Thyroid gland (tissue), 4 donors: ENCODE measurements around the gene USP51. TPM values are rescaled to one million over a fixed set of nuclear protein-coding genes. Genes with fewer than 3 reads are reported as not detected.
"Not testable (repeated sequence)": the region's sequence is repeated elsewhere in the genome, so short reads cannot be mapped to it uniquely, and the experiment has no call there.

Source experiments
- DNase-seq, 2 donors: peaks; one replicate each; pipeline ENCODE4 v3.0.0-alpha.2; 2019
- H3K27ac ChIP-seq, 3 donors: fragments of 200-600 bp; sonication (generic); 1 replicate in 2 of 3; 2 replicates in 1 of 3; pipeline ENCODE4 v1.5.1; 2016 to 2019; ENCODE audit warnings: mild to moderate bottlenecking in 1 of 3, moderate library complexity in 1 of 3
- H3K27me3 ChIP-seq: fragments of 200-600 bp; sonication (generic); one replicate; pipeline ENCODE4 v1.5.1; 2019
- H3K36me3 ChIP-seq, 2 donors: fragments of 200-600 bp; sonication (generic); one replicate each; pipeline ENCODE4 v1.5.1; 2016 to 2019
- H3K4me1 ChIP-seq, 2 donors: fragments of 200-600 bp; sonication (generic); one replicate each; pipeline ENCODE4 v1.5.1; 2017 to 2019
- H3K4me3 ChIP-seq, 3 donors: fragments of 200-600 bp; sonication (generic); replicated peaks in 1 of 3; 1 replicate in 2 of 3; 2 replicates in 1 of 3; pipeline ENCODE4 v1.5.1; 2016; ENCODE audit warnings: mild to moderate bottlenecking in 1 of 3
- H3K9me3 ChIP-seq: fragments of 200-600 bp; sonication (generic); one replicate; pipeline ENCODE4 v1.5.1; 2017
- POLR2A ChIP-seq, 2 donors: fragments of 450-650 bp; IDR thresholded peaks; one replicate each; pipeline ENCODE4 v1.6.1; 2017; ENCODE audit warnings: antibody characterized with exemption in 2 of 2, mild to moderate bottlenecking in 2 of 2, moderate library complexity in 1 of 2
- WGBS, 2 donors: methylation state at CpG; one replicate each; pipeline ENCODE4 v1.1.5; 2017; 5-methylcytosine and 5-hydroxymethylcytosine counted together
- intact Hi-C: fragments of 100-400 bp; cut with DNase I; formaldehyde crosslinking; loops from one replicate; pipeline ENCODE4 v1.15.1; 2023
- total RNA-seq, 4 donors: library from RNA; depleted of rRNA; stranded (reverse); fragments of >200 nt; gene quantifications; one replicate each; pipeline ENCODE4 v1.2.3, GENCODE V29; 2016
- TF ChIP-seq, protein P1 (sequence below), 6 experiments: fragments of 200-600 bp in 3 of 6; fragments of 450-650 bp in 3 of 6; sonication (generic) in 3 of 6; IDR thresholded peaks; one replicate each; pipeline ENCODE4 v1.5.1; 2016 to 2019; ENCODE audit warnings: antibody characterized with exemption in 6 of 6, mild to moderate bottlenecking in 2 of 6, inconsistent platforms in 1 of 6, moderate library complexity in 1 of 6

USP51 gene
- total RNA-seq, 4 donors from 2014 or later, result 5.5 to 12.7 (median 8.5) TPM

GRCh38 chrX:55464050-55464449, 25.6 kb downstream of the USP51 start:
- no CpG with 5 or more reads among the region's 5 CpGs for WGBS, 2 donors
- DNase-seq, result not testable (repeated sequence)

DNA sequence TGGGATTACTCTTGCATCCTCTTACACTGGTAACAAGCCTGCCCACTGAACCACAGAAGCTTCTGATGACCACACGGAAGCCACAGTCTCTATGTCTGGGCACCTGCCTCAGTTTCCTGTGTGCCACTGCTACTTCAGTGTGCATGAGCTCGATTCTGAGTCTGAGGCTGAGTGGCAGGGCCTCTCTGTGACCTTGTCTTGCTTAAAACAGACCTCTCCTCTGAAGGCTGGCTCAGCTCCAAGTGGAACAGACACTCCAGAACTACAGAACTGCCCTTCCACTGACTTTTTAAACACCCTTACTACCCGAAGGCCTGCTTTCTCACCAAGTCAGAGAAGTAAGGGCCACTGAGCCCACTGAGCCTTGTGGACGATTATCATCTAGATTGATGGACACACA, 29.7 kb downstream of the USP51 start:
- intact Hi-C loops, H3K27me3 ChIP-seq, H3K27ac ChIP-seq, DNase-seq, H3K36me3 ChIP-seq, H3K4me1 ChIP-seq, H3K4me3 ChIP-seq, H3K9me3 ChIP-seq: not testable (repeated sequence)
- no CpG with 5 or more reads among the region's 4 CpGs for WGBS, 2 donors

More at GRCh38 chrX:55464050-55464449, 25.6 kb downstream of the USP51 start:
- H3K4me3 ChIP-seq, H3K36me3 ChIP-seq, H3K9me3 ChIP-seq, H3K27ac ChIP-seq, intact Hi-C loops, H3K4me1 ChIP-seq, H3K27me3 ChIP-seq: not testable (repeated sequence)

DNA sequence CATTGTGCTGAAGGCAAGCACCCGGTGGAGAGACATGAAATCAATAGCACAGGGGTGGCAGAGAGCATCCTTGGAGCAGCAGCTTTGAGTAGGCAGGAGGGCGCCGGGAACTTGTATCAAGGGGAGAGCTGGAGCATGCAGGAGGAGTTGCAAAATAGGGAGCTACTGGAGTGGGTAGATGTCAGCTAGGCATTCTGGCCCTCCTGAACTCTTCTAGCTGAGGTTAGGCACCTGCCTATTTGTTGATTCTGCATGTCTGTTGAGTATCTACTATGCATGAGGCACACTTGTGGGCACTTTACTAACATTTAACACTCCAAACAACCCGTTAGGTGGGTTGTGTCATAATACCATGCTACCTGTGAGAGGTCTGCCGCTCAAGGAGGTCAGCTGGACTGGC, 30.2 kb downstream of the USP51 start:
- WGBS, 2 donors, result no CpG with 5 or more reads among the region's 5 CpGs
- H3K9me3 ChIP-seq, H3K36me3 ChIP-seq, H3K27me3 ChIP-seq, H3K4me1 ChIP-seq, intact Hi-C loops, DNase-seq, H3K4me3 ChIP-seq, H3K27ac ChIP-seq: not testable (repeated sequence)

DNA sequence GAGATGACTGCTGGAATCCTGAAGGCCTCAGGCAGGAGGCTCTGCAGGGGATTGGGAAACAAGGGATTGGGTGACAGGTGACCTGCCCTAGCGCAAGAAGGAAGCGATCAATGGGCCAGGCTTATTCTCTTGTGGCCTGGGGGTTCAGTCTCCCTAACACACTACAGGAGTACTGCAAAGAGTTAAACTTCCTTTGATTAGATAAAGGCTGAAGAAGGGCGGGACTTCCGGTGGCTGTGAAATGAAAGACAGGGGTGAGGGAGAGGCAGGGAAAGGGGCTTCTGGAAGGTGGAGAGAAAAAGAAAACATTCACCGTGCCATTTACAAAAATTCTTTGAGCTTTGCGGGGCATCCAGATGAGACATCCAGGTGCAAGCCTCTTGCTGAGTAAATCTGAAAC, 33.9 kb downstream of the USP51 start:
- H3K4me1 ChIP-seq, H3K27ac ChIP-seq, DNase-seq, H3K9me3 ChIP-seq, intact Hi-C loops, H3K27me3 ChIP-seq, H3K36me3 ChIP-seq, H3K4me3 ChIP-seq: not testable (repeated sequence)
- WGBS, 2 donors, result no CpG with 5 or more reads among the region's 6 CpGs

DNA sequence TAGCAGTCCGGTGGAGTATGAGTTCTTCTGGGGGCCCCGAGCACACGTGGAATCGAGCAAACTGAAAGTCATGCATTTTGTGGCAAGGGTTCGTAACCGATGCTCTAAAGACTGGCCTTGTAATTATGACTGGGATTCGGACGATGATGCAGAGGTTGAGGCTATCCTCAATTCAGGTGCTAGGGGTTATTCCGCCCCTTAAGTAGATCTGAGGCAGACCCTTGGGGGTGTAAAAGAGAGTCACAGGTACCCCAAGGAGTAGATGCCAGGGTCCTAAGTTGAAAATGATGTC, 36.9 kb downstream of the USP51 start:
- H3K36me3 ChIP-seq, result no peaks in the 10 kb centered on the region
- no peaks in the 10 kb centered on the region for H3K9me3 ChIP-seq
- peak overlapping the region; percentile 26 to 62 (median 37) for H3K4me3 ChIP-seq
- TF ChIP-seq POLR2A (IDR thresholded peaks at IDR 0.05), result no peak
- TF ChIP-seq, protein P1, sequence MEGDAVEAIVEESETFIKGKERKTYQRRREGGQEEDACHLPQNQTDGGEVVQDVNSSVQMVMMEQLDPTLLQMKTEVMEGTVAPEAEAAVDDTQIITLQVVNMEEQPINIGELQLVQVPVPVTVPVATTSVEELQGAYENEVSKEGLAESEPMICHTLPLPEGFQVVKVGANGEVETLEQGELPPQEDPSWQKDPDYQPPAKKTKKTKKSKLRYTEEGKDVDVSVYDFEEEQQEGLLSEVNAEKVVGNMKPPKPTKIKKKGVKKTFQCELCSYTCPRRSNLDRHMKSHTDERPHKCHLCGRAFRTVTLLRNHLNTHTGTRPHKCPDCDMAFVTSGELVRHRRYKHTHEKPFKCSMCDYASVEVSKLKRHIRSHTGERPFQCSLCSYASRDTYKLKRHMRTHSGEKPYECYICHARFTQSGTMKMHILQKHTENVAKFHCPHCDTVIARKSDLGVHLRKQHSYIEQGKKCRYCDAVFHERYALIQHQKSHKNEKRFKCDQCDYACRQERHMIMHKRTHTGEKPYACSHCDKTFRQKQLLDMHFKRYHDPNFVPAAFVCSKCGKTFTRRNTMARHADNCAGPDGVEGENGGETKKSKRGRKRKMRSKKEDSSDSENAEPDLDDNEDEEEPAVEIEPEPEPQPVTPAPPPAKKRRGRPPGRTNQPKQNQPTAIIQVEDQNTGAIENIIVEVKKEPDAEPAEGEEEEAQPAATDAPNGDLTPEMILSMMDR (IDR thresholded peaks at IDR 0.05), result no peak
- WGBS, 2 donors, result 4% methylated on average over 7 to 9 of the region's 9 CpGs
- DNase-seq, result no peak
- H3K27me3 ChIP-seq, result no peaks in the 10 kb centered on the region
- H3K27ac ChIP-seq, result no peak overlapping the region
- intact Hi-C loops, result no loop called here
- H3K4me1 ChIP-seq, result no peaks in the 10 kb centered on the region

DNA sequence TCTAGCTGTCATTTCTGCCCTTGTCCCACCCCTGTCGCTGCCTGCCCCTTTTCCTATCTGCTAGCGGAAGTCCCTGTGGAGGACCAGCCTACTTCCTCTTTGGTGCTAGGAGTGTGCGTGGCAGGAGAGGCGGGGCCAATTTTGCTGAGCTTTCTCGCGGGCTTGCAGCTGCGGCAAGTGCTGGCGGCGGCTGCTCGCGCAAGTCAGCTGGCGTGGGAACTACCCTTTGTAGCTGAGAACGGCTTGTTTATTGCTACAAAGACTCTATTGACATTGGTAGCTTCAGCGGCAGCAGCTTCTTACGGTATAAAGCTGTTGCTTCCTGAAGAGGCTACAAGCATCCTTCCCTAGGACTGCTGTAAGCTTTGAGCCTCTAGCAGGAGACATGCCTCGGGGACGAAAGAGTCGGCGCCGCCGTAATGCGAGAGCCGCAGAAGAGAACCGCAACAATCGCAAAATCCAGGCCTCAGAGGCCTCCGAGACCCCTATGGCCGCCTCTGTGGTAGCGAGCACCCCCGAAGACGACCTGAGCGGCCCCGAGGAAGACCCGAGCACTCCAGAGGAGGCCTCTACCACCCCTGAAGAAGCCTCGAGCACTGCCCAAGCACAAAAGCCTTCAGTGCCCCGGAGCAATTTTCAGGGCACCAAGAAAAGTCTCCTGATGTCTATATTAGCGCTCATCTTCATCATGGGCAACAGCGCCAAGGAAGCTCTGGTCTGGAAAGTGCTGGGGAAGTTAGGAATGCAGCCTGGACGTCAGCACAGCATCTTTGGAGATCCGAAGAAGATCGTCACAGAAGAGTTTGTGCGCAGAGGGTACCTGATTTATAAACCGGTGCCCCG, 37.4 kb downstream of the USP51 start, which contains the start of gene MAGEH1:
MAGEH1 (plus strand) TSS at position 138 of the 843 bp plus-strand sequence; CDS start at position 386, 248 bp downstream.
- WGBS, 2 donors, result 0 to 2% methylated on average over 16 to 19 of the region's 43 CpGs
- no peaks in the 10 kb centered on the region for H3K9me3 ChIP-seq
- intact Hi-C loops, result no loop called here
- no peaks in the 10 kb centered on the region for H3K27me3 ChIP-seq
- H3K4me1 ChIP-seq, result no peaks in the 10 kb centered on the region
- peak in 1 of 2 donors; percentile 87 for TF ChIP-seq POLR2A (IDR thresholded peaks at IDR 0.05)
- TF ChIP-seq, protein P1 (IDR thresholded peaks at IDR 0.05), result no peak
- peak; percentile 81 to 83 for DNase-seq
- H3K36me3 ChIP-seq, result no peaks in the 10 kb centered on the region
- peak within 1 kb of the TSS; percentile 64 to 76 (median 71) for H3K27ac ChIP-seq
- peak within 1 kb of the TSS; percentile 26 to 62 (median 37) for H3K4me3 ChIP-seq

GRCh38 chrX:55451626-55451989, 38.0 kb downstream of the USP51 start:
- TF ChIP-seq POLR2A (IDR thresholded peaks at IDR 0.05), result no peak
- TF ChIP-seq, protein P1 (IDR thresholded peaks at IDR 0.05), result no peak
- DNase-seq, result no peak
- H3K36me3 ChIP-seq, result no peaks in the 10 kb centered on the region
- H3K27ac ChIP-seq, result peak overlapping the region; percentile 64 to 76 (median 71)
- intact Hi-C loops, result no loop called here
- H3K27me3 ChIP-seq, result no peaks in the 10 kb centered on the region
- 2 to 3% methylated on average over 11 of the region's 11 CpGs for WGBS, 2 donors
- H3K9me3 ChIP-seq, result no peaks in the 10 kb centered on the region
- no peaks in the 10 kb centered on the region for H3K4me1 ChIP-seq
- peak overlapping the region in 2 of 3 donors; percentile 37 to 62 for H3K4me3 ChIP-seq
